Prostate gland (tissue), 2 donors: ENCODE results near the gene NR5A1. TPM values are rescaled to one million over a fixed set of nuclear protein-coding genes. Genes with fewer than 3 reads are reported as not detected.

Experiments
- DNase-seq: peaks from one replicate; pipeline ENCODE4 v3.0.0-alpha.2; 2019; ENCODE audit warnings: low spot score
- H3K27ac ChIP-seq, 2 donors: fragments of 200-600 bp; sonication (generic); 2 replicates each; pipeline ENCODE4 v1.5.1; 2017 to 2019
- H3K27me3 ChIP-seq: fragments of 200-600 bp; sonication (generic); replicated peaks from 2 replicates; pipeline ENCODE4 v1.5.1; 2019; ENCODE audit not compliant: insufficient read depth
- H3K36me3 ChIP-seq, 2 donors: fragments of 200-600 bp; sonication (generic); 1 replicate in 1 of 2; 2 replicates in 1 of 2; pipeline versions ENCODE4 v1.5.1 to v1.8.1; 2017 to 2019
- H3K4me1 ChIP-seq: fragments of 200-600 bp; sonication (generic); replicated peaks from 2 replicates; pipeline ENCODE4 v1.5.1; 2019
- H3K4me3 ChIP-seq, 2 donors: fragments of 200-600 bp; sonication (generic); 2 replicates each; pipeline ENCODE4 v1.5.1; 2017 to 2019
- H3K9me3 ChIP-seq: fragments of 200-600 bp; sonication (generic); 2 replicates; pipeline ENCODE4 v1.5.1; 2017
- CTCF ChIP-seq, 4 experiments: fragments of 200-600 bp in 2 of 4; fragments of 450-650 bp in 2 of 4; sonication (generic) in 2 of 4; IDR thresholded peaks; 1 replicate in 3 of 4; 2 replicates in 1 of 4; pipeline ENCODE4 v1.5.1; 2016 to 2019; ENCODE audit warnings: antibody characterized with exemption in 4 of 4, mild to moderate bottlenecking in 2 of 4, moderate library complexity in 2 of 4
- POLR2A ChIP-seq: fragments of 450-650 bp; IDR thresholded peaks from one replicate; pipeline ENCODE4 v1.6.1; 2016; ENCODE audit warnings: antibody characterized with exemption, mild to moderate bottlenecking
- POLR2AphosphoS5 ChIP-seq: sonication (generic); formaldehyde crosslinking; IDR thresholded peaks from one replicate; pipeline ENCODE4 v1.6.1; 2017; ENCODE audit warnings: antibody characterized with exemption
- WGBS: methylation state at CpG from one replicate; pipeline ENCODE4 v1.1.5; 2018; 5-methylcytosine and 5-hydroxymethylcytosine counted together
- intact Hi-C: fragments of 100-400 bp; cut with DNase I; formaldehyde crosslinking; loops from one replicate; pipeline ENCODE4 v1.14.2; 2022
- total RNA-seq, 2 donors: library from RNA; depleted of rRNA; stranded (reverse); fragments of >200 nt; gene quantifications; one replicate each; pipeline ENCODE4 v1.1.0, GENCODE V29; 2016

Gene NR5A1
- total RNA-seq, 2 donors from 2014 or later: 88.4 TPM; not detected in 1

DNA sequence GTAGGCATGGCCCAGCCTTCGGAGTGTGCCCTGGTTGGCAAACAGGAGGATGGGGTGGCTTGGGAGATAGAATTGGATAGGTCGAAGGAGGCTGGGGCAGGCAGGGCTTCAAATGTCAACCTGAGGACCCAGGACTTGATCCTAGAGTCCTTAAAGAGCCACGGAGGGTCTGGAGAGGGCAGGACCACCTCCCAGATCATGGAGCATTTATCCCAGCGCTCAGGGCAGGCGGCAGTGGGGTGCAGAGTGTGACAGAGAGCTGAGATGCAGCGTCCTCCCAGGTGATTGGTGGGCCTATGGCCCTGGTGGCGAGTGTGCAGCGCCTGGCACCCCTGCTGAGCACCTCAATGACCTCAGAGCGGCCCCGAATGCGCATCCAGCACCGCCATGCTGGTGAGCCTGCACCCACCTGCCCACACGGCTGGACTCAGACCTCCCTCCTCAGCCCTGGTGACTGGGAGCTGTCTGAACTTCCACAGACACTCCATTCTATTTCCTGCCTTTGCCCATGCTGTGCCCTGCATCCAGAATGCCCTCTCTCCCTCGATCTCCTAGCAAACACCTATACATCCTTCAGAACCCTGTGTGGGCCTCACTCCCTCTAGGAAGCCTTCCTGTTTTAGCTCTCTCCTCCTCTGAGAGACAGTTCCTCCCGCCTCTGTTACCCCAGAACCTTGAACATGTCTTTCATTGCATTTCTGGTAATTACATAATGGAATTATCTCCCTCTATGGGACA, 50.7 kb downstream of the NR5A1 start:
- no peak overlapping the region for H3K27ac ChIP-seq
- WGBS: 76% methylated on average over 15 of the region's 15 CpGs
- no peaks in the 10 kb centered on the region for H3K9me3 ChIP-seq
- H3K36me3 ChIP-seq: no peaks in the 10 kb centered on the region
- intact Hi-C loops: no loop called here
- no peak for TF ChIP-seq CTCF (IDR thresholded peaks at IDR 0.05)
- no peaks in the 10 kb centered on the region for H3K4me1 ChIP-seq
- H3K4me3 ChIP-seq: no peak overlapping the region
- DNase-seq: no peak
- H3K27me3 ChIP-seq: peaks cover 11% of the 10 kb centered on the region

DNA sequence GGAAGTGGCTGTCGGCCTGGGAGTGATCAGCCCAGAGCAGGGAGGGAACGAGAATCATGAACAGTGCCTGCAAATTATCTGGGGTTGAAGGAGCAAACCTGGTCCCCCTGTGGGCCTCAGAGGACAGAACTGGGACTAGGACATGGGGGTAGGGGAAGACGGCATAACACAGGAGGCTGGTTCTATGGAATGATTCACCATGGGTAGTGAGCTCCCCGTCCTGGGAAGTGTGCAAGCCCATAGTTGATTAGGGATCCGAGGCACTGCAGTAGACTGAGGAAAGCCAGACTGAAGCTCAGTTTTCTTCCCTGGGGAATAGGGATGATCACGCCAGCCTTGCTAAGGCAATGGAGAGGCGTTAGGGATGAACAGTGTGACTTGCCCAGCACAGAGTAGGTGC, 51.4 kb downstream of the NR5A1 start:
- intact Hi-C loops: no loop called here
- DNase-seq: no peak
- WGBS: 76% methylated on average over 7 of the region's 7 CpGs

GRCh38 chr9:124454791-124455443, 52.3 kb downstream of the NR5A1 start:
- WGBS: 95% methylated on average over 14 of the region's 14 CpGs
- TF ChIP-seq POLR2AphosphoS5 (no peak), CTCF (IDR thresholded peaks at IDR 0.05) (no peak), POLR2A (no peak)
- no peaks in the 10 kb centered on the region for H3K9me3 ChIP-seq
- intact Hi-C loops: no loop called here
- H3K4me3 ChIP-seq: no peak overlapping the region
- DNase-seq: no peak
- no peaks in the 10 kb centered on the region for H3K4me1 ChIP-seq
- H3K27me3 ChIP-seq: peaks cover 15% of the 10 kb centered on the region
- H3K36me3 ChIP-seq: no peaks in the 10 kb centered on the region
- H3K27ac ChIP-seq: no peak overlapping the region

More for the DNA sequence above, 51.4 kb downstream of the NR5A1 start:
- H3K27ac ChIP-seq: no peak overlapping the region
- no peak overlapping the region for H3K4me3 ChIP-seq
- no peaks in the 10 kb centered on the region for H3K4me1 ChIP-seq
- no peaks in the 10 kb centered on the region for H3K36me3 ChIP-seq
- H3K9me3 ChIP-seq: no peaks in the 10 kb centered on the region
- TF ChIP-seq POLR2AphosphoS5 (no peak), POLR2A (no peak), CTCF (IDR thresholded peaks at IDR 0.05) (no peak)
- peaks cover 15% of the 10 kb centered on the region for H3K27me3 ChIP-seq

- Histone ChIP-seq H3K9me3 (no peaks in the 10 kb centered on the region), H3K36me3 (no peaks in the 10 kb centered on the region), H3K4me3 (no peak overlapping the region), H3K27me3 (peaks cover 15% of the 10 kb centered on the region), H3K27ac (no peak overlapping the region), H3K4me1 (no peaks in the 10 kb centered on the region)
- intact Hi-C loops: no loop called here
- WGBS: 93% methylated on average over 9 of the region's 9 CpGs
- no peak for DNase-seq
- TF ChIP-seq POLR2AphosphoS5: no peak
- TF ChIP-seq POLR2A: no peak
- TF ChIP-seq CTCF (IDR thresholded peaks at IDR 0.05): no peak
Measured at GRCh38 chr9:124454296-124454695, 52.9 kb downstream of the NR5A1 start.
